A673 (cell line): ENCODE data around the gene STK17A. TPM values are rescaled to one million over a fixed set of nuclear protein-coding genes. Genes with fewer than 3 reads are reported as not detected.

Experiments
- BruUV-seq: library from RNA; stranded (reverse); fragments of 400-500 nt; replicated peaks from 2 replicates; lab custom pipeline; 2021; lab: Mats Ljungman, UMichigan
- CTCF ChIA-PET: fragments of 300-600 bp; sonication (Branson Sonifier 250); formaldehyde crosslinking; loops from one replicate; lab custom pipeline; 2022; ENCODE audit warnings: antibody characterized with exemption; lab: Charles Lee
- POLR2A ChIA-PET: fragments of 300-600 bp; sonication (Branson Sonifier 250); formaldehyde crosslinking; loops from one replicate; lab custom pipeline; 2022; ENCODE audit warnings: antibody characterized with exemption; ENCODE audit not compliant: low non-redundant PET; lab: Charles Lee
- DNase-seq: peaks from one replicate; pipeline ENCODE4 v3.0.0-alpha.2; 2015; ENCODE audit warnings: low spot score
- H3K27ac ChIP-seq: fragments of 200-600 bp; sonication (generic); 2 replicates; pipeline ENCODE4 v1.5.1; 2016; ENCODE audit warnings: mixed run types, low read depth, mild to moderate bottlenecking, mixed read lengths, antibody characterized with exemption, low read length; ENCODE audit not compliant: poor library complexity, severe bottlenecking
- H3K27me3 ChIP-seq: fragments of 200-600 bp; sonication (generic); replicated peaks from 2 replicates; pipeline ENCODE4 v1.6.1; 2017; ENCODE audit warnings: mixed run types, low read depth, mild to moderate bottlenecking, mixed read lengths, antibody characterized with exemption, low read length; ENCODE audit not compliant: insufficient read depth, poor library complexity
- H3K36me3 ChIP-seq: fragments of 200-600 bp; sonication (generic); 2 replicates; pipeline ENCODE4 v1.6.1; 2016; ENCODE audit warnings: mixed run types, mild to moderate bottlenecking, mixed read lengths, antibody characterized with exemption, low read length; ENCODE audit not compliant: insufficient read depth, poor library complexity, severe bottlenecking
- H3K4me1 ChIP-seq: fragments of 200-600 bp; sonication (generic); 2 replicates; pipeline ENCODE4 v1.6.1; 2017; ENCODE audit warnings: mixed run types, mild to moderate bottlenecking, mixed read lengths, antibody characterized with exemption, low read length; ENCODE audit not compliant: insufficient read depth, poor library complexity, severe bottlenecking
- H3K4me3 ChIP-seq: fragments of 200-600 bp; sonication (generic); 2 replicates; pipeline ENCODE4 v1.5.1; 2016; ENCODE audit warnings: low read depth, mixed run types, mild to moderate bottlenecking, mixed read lengths, low read length; ENCODE audit not compliant: poor library complexity, severe bottlenecking
- H3K9me3 ChIP-seq: fragments of 200-600 bp; sonication (generic); 2 replicates; pipeline ENCODE4 v1.6.1; 2016; ENCODE audit warnings: mixed run types, low read depth, mild to moderate bottlenecking, mixed read lengths, antibody characterized with exemption, low read length; ENCODE audit not compliant: poor library complexity, severe bottlenecking
- EZH2 ChIP-seq: fragments of 200-600 bp; sonication (generic); IDR thresholded peaks from 2 replicates; pipeline ENCODE4 v1.6.1; 2017; ENCODE audit warnings: borderline replicate concordance, low read depth, mild to moderate bottlenecking, mixed read lengths, antibody characterized with exemption, low read length; ENCODE audit not compliant: poor library complexity, severe bottlenecking
- intact Hi-C: fragments of 100-400 bp; cut with micrococcal nuclease; formaldehyde crosslinking; loops from one replicate; pipeline ENCODE4 v1.10.0; 2022; ENCODE audit not compliant: unreplicated experiment
- total RNA-seq: library from RNA; stranded (reverse); gene quantifications from 2 replicates; pipeline ENCODE4 v1.2.3, GENCODE V29; 2021
- TF ChIP-seq, protein P1 (sequence below): fragments of 300-800, 200-600 bp; sonication (generic); conservative IDR thresholded peaks from 2 replicates; pipeline ENCODE4 v1.5.1; 2017; ENCODE audit warnings: low read depth, mild to moderate bottlenecking, antibody characterized with exemption, low read length, moderate library complexity, mixed read lengths

Gene STK17A
- total RNA-seq, 1 experiment from 2014 or later: 27.3 TPM

DNA sequence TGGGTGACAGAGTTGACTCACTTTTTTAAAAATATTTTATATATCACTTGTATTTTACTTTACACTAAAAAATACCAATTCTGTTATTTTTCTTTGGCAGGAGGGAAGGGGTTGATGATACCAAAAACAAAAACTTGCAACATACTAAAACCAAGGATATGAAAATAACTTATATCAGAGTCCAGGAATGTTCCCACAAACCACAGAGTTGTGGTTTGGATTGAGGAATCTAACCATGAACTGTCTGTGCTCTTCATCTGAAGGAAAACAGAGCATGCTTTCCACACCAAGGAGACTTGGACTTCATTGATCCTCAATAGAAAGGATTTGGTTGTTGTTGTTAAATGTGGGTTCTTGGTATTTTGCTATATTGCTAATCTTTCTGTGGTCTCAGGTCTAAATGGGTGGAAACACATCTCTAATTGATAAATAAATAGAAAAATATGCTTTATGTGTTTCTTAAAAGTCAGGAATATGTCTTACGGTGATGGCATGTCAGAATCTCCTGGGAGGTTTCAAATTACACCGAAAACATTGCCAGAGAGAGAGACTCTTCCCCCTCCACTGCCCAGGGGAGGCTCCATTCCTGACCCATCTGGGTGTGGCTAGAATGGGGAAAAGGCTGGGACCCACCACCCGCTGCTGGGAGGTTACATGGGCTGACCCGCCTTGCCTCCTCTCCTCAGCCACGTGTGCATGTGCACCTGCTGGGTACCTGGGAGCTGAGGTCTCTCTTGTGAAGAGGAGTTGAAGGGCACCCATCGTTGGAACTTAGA lies 46.9 kb upstream of the STK17A start:
- DNase-seq: no peak
- H3K27ac ChIP-seq: no peak overlapping the region
- no peak overlapping the region for H3K4me3 ChIP-seq
- no peaks in the 10 kb centered on the region for H3K27me3 ChIP-seq
- ChIA-PET CTCF (no interaction called here), POLR2A (no interaction called here)
- H3K4me1 ChIP-seq: peaks cover 9% of the 10 kb centered on the region
- intact Hi-C loops: no loop called here
- no peaks in the 10 kb centered on the region for H3K36me3 ChIP-seq
- TF ChIP-seq, protein P1, sequence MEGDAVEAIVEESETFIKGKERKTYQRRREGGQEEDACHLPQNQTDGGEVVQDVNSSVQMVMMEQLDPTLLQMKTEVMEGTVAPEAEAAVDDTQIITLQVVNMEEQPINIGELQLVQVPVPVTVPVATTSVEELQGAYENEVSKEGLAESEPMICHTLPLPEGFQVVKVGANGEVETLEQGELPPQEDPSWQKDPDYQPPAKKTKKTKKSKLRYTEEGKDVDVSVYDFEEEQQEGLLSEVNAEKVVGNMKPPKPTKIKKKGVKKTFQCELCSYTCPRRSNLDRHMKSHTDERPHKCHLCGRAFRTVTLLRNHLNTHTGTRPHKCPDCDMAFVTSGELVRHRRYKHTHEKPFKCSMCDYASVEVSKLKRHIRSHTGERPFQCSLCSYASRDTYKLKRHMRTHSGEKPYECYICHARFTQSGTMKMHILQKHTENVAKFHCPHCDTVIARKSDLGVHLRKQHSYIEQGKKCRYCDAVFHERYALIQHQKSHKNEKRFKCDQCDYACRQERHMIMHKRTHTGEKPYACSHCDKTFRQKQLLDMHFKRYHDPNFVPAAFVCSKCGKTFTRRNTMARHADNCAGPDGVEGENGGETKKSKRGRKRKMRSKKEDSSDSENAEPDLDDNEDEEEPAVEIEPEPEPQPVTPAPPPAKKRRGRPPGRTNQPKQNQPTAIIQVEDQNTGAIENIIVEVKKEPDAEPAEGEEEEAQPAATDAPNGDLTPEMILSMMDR: no peak
- no peak for TF ChIP-seq EZH2
- H3K9me3 ChIP-seq: no peaks in the 10 kb centered on the region
- BruUV-seq: no TSS peak

DNA sequence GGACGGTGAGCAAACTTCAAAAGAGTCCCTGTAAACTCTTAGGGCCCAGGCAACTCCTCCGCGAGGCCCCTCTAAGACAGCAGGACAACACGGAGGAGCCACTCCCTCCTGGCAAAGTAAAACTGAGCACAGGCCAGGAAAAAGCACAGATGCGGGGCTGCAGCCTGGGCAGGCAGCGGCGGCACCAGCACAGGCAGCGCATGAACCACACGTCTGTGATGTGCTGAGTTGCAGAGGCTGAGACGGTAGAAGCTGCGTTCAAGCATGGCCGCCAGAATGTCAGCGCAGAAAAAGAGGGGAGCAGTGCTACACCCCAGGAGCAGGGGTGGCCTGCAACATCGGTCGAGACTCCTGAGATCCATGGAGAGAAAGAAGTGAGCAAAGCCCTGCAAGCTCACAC lies 46.1 kb upstream of the STK17A start:
- Histone ChIP-seq H3K36me3 (no peaks in the 10 kb centered on the region), H3K9me3 (no peaks in the 10 kb centered on the region), H3K4me3 (no peak overlapping the region), H3K4me1 (peaks cover 9% of the 10 kb centered on the region), H3K27ac (no peak overlapping the region), H3K27me3 (no peaks in the 10 kb centered on the region)
- intact Hi-C loops: no loop called here
- ChIA-PET CTCF (no interaction called here), POLR2A (no interaction called here)
- no peak for DNase-seq
- no peak for TF ChIP-seq EZH2
- TF ChIP-seq, protein P1: no peak
- BruUV-seq: no TSS peak

DNA sequence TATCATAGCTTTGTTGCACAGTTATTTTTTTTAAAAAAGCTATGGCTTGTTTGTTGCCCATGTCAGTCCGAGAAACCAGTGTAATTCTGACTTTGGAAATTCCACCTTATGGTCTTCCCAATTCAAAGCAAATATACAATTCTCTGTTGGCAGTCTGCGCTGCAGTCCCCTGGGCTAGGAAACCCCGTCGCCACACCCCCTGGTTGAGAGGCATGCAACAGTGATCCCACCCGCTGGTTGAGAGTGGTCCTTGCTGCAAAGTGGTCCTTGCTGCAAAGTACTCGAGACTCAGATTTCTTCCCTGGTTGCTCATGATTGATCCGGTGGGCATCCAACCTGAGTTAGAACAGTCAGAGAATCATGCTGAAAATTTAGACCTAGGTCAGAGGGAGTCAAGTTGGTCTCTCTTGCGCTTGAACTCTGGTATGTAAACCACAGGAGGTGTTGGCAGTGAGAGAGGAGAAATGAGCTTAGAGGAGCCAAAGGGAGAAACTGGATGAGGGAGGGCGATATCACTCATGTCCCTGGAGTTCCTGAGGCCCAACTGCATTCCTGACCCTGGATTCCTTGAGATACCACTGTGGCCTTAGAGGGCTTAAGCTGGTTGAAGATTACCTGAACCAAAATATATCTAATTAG lies 45.0 kb upstream of the STK17A start:
- H3K4me1 ChIP-seq: peaks cover 9% of the 10 kb centered on the region
- CTCF ChIA-PET: no interaction called here
- DNase-seq: no peak
- H3K27me3 ChIP-seq: no peaks in the 10 kb centered on the region
- intact Hi-C loops: no loop called here
- BruUV-seq: no TSS peak
- H3K4me3 ChIP-seq: no peak overlapping the region
- no peak overlapping the region for H3K27ac ChIP-seq
- H3K36me3 ChIP-seq: no peaks in the 10 kb centered on the region
- TF ChIP-seq, protein P1: no peak
- no peak for TF ChIP-seq EZH2
- H3K9me3 ChIP-seq: no peaks in the 10 kb centered on the region
- POLR2A ChIA-PET: no interaction called here
